Peyer's patch (tissue), 4 donors: ENCODE measurements around the gene OR9G1. TPM values are rescaled to one million over a fixed set of nuclear protein-coding genes. Genes with fewer than 3 reads are reported as not detected.

Source experiments
- DNase-seq, 3 donors: peaks; one replicate each; pipeline ENCODE4 v3.0.0-alpha.2; 2017 to 2019
- H3K27ac ChIP-seq, 4 donors: fragments of 200-600 bp; sonication (generic); one replicate each; pipeline ENCODE4 v1.5.1; 2016 to 2019
- H3K27me3 ChIP-seq, 2 donors: fragments of 200-600 bp; sonication (generic); one replicate each; pipeline ENCODE4 v1.5.1; 2019
- H3K36me3 ChIP-seq, 3 donors: fragments of 200-600 bp; sonication (generic); one replicate each; pipeline ENCODE4 v1.5.1; 2016 to 2019
- H3K4me1 ChIP-seq, 4 donors: fragments of 200-600 bp; sonication (generic); one replicate each; pipeline ENCODE4 v1.5.1; 2016 to 2019
- H3K4me3 ChIP-seq, 4 donors: fragments of 200-600 bp; sonication (generic); 1 replicate in 3 of 4; 2 replicates in 1 of 4; pipeline ENCODE4 v1.5.1; 2016 to 2019; ENCODE audit warnings: mild to moderate bottlenecking in 1 of 4
- H3K9me3 ChIP-seq, 4 donors: fragments of 200-600 bp; sonication (generic); one replicate each; pipeline ENCODE4 v1.5.1; 2016 to 2019; ENCODE audit warnings: mild to moderate bottlenecking in 1 of 4
- CTCF ChIP-seq, 6 experiments: fragments of 450-650 bp in 4 of 6; fragments of 200-600 bp in 2 of 6; sonication (generic) in 1 of 6; IDR thresholded peaks; one replicate each; pipeline ENCODE4 v1.5.1; 2017 to 2019; ENCODE audit warnings: antibody characterized with exemption in 6 of 6, mild to moderate bottlenecking in 3 of 6, moderate library complexity in 1 of 6
- POLR2A ChIP-seq, 2 donors: fragments of 450-650 bp; IDR thresholded peaks; one replicate each; pipeline ENCODE4 v1.5.1; 2017; ENCODE audit warnings: antibody characterized with exemption in 2 of 2, mild to moderate bottlenecking in 2 of 2, moderate library complexity in 2 of 2
- total RNA-seq, 4 donors: library from RNA; depleted of rRNA; stranded (reverse); fragments of >200 nt; gene quantifications; one replicate each; pipeline ENCODE4 v1.1.0, GENCODE V29; 2016

The OR9G1 gene
- total RNA-seq, 4 donors from 2014 or later: not detected

- no peak overlapping the region for H3K27ac ChIP-seq
- DNase-seq: no peak
- H3K27me3 ChIP-seq: no peaks in the 10 kb centered on the region
- H3K9me3 ChIP-seq: no peaks in the 10 kb centered on the region
- H3K4me3 ChIP-seq: no peak overlapping the region
- no peak for TF ChIP-seq CTCF (IDR thresholded peaks at IDR 0.05)
- no peaks in the 10 kb centered on the region for H3K4me1 ChIP-seq
- H3K36me3 ChIP-seq: no peaks in the 10 kb centered on the region
Observed at GRCh38 chr11:56693428-56693827, 5.5 kb upstream of the OR9G1 start.

- Histone ChIP-seq H3K4me3 (no peak overlapping the region), H3K27me3 (no peaks in the 10 kb centered on the region), H3K36me3 (no peaks in the 10 kb centered on the region), H3K4me1 (no peaks in the 10 kb centered on the region), H3K9me3 (no peaks in the 10 kb centered on the region), H3K27ac (no peak overlapping the region)
- TF ChIP-seq CTCF (IDR thresholded peaks at IDR 0.05) (no peak), POLR2A (IDR thresholded peaks at IDR 0.05) (no peak)
- DNase-seq: no peak
Observed at GRCh38 chr11:56700242-56700913, 1.5 kb downstream of the OR9G1 start.

GRCh38 chr11:56700914-56701485 is 2.1 kb downstream of the OR9G1 start:
- Histone ChIP-seq H3K4me3 (no peak overlapping the region), H3K36me3 (no peaks in the 10 kb centered on the region)

GRCh38 chr11:56705784-56706396 is 7.0 kb downstream of the OR9G1 start:
- H3K36me3 ChIP-seq: no peaks in the 10 kb centered on the region
- TF ChIP-seq POLR2A (IDR thresholded peaks at IDR 0.05) (no peak), CTCF (IDR thresholded peaks at IDR 0.05) (no peak)
- no peaks in the 10 kb centered on the region for H3K9me3 ChIP-seq
- DNase-seq: no peak
- H3K27ac ChIP-seq: no peak overlapping the region
- no peaks in the 10 kb centered on the region for H3K4me1 ChIP-seq
- no peak overlapping the region for H3K4me3 ChIP-seq
- no peaks in the 10 kb centered on the region for H3K27me3 ChIP-seq

More at GRCh38 chr11:56700914-56701485, 2.1 kb downstream of the OR9G1 start:
- Histone ChIP-seq H3K27me3 (no peaks in the 10 kb centered on the region), H3K27ac (no peak overlapping the region), H3K9me3 (no peaks in the 10 kb centered on the region), H3K4me1 (no peaks in the 10 kb centered on the region)
- TF ChIP-seq CTCF (IDR thresholded peaks at IDR 0.05): no peak
- DNase-seq: no peak

GRCh38 chr11:56706486-56706885 is 7.6 kb downstream of the OR9G1 start:
- no peak overlapping the region for H3K4me3 ChIP-seq
- TF ChIP-seq CTCF (IDR thresholded peaks at IDR 0.05): no peak
- TF ChIP-seq POLR2A (IDR thresholded peaks at IDR 0.05): no peak
- H3K27ac ChIP-seq: no peak overlapping the region
- H3K27me3 ChIP-seq: no peaks in the 10 kb centered on the region
- no peaks in the 10 kb centered on the region for H3K36me3 ChIP-seq
- no peaks in the 10 kb centered on the region for H3K4me1 ChIP-seq
- H3K9me3 ChIP-seq: no peaks in the 10 kb centered on the region
- DNase-seq: no peak
